GM12878 (cell line): ENCODE data around the gene TTC9B. TPM values are rescaled to one million over a fixed set of nuclear protein-coding genes. Genes with fewer than 3 reads are reported as not detected.

Experiments
- ATAC-seq: fragments of 200-7000 bp; cut with Tn5 transposase; 3 replicates; pipeline ENCODE4 v1.9.1; 2020; ENCODE audit warnings: mild to moderate bottlenecking, moderate library complexity
- BruUV-seq: library from RNA; stranded (reverse); fragments of 400-500 nt; replicated peaks from 2 replicates; lab custom pipeline; 2021; lab: Mats Ljungman, UMichigan
- CTCF ChIA-PET: fragments of 300-600 bp; sonication (Branson Sonifier 250); formaldehyde crosslinking; extraction: SDS; loops from one replicate; lab custom pipeline; 2021; ENCODE audit warnings: inconsistent platforms; lab: Yijun Ruan, JAX
- POLR2A ChIA-PET: fragments of 350-600 bp; formaldehyde crosslinking; extraction: SDS; loops from one replicate; lab custom pipeline; 2021; ENCODE audit warnings: inconsistent platforms; lab: Charles Lee
- RAD21 ChIA-PET: fragments of 300-600 bp; sonication (Branson Sonifier 250); formaldehyde crosslinking; loops from one replicate; lab custom pipeline; 2023; ENCODE audit warnings: antibody characterized with exemption; ENCODE audit not compliant: unreplicated experiment; lab: Charles Lee
- SMC1A ChIA-PET: fragments of 300-600 bp; sonication (Branson Sonifier 250); formaldehyde crosslinking; loops from one replicate; lab custom pipeline; 2023; ENCODE audit not compliant: unreplicated experiment, uncharacterized antibody; lab: Charles Lee
- DNase-seq: peaks from one replicate; pipeline ENCODE4 v3.0.0-alpha.2; 2011; ENCODE audit warnings: low read depth, low spot score
- FAIRE-seq: peaks from 3 replicates; lab custom pipeline; 2011; peaks lifted over from hg19 to GRCh38; lab: Jason Lieb, UNC
- H2AFZ ChIP-seq: 2 replicates; pipeline ENCODE4 v1.6.0; 2011; ENCODE audit warnings: low read depth, low read length, control low read depth; ENCODE audit not compliant: control insufficient read depth
- H3K27ac ChIP-seq: 2 replicates; pipeline ENCODE4 v1.5.1; 2011; ENCODE audit warnings: control low read depth; ENCODE audit not compliant: control insufficient read depth, insufficient read depth
- H3K27me3 ChIP-seq, 2 experiments: replicated peaks in 1 of 2; 2 replicates each; pipeline versions ENCODE4 v1.6.0 to v1.6.1; 2011; ENCODE audit warnings: low read length in 1 of 2; ENCODE audit not compliant: control insufficient read depth in 2 of 2, insufficient read depth in 2 of 2
- H3K36me3 ChIP-seq, 2 experiments: 2 replicates each; pipeline ENCODE4 v1.5.1; 2011; ENCODE audit warnings: low read length in 1 of 2; ENCODE audit not compliant: control insufficient read depth in 2 of 2, insufficient read depth in 2 of 2
- H3K4me1 ChIP-seq: 2 replicates; pipeline ENCODE4 v1.6.1; 2011; ENCODE audit warnings: mild to moderate bottlenecking, low read length, moderate library complexity, mixed read lengths; ENCODE audit not compliant: control insufficient read depth, insufficient read depth
- H3K4me2 ChIP-seq: 2 replicates; pipeline ENCODE4 v1.6.0; 2011; ENCODE audit warnings: control low read depth; ENCODE audit not compliant: control insufficient read depth, insufficient read depth
- H3K4me3 ChIP-seq: fragments of 200-600 bp; sonication (generic); 2 replicates; pipeline ENCODE4 v1.5.1; 2016
- H3K79me2 ChIP-seq: 2 replicates; pipeline ENCODE4 v1.6.0; 2011; ENCODE audit warnings: low read length; ENCODE audit not compliant: control insufficient read depth, insufficient read depth
- H3K9ac ChIP-seq: 2 replicates; pipeline ENCODE4 v1.8.0; 2011; ENCODE audit warnings: low read length, control low read depth, mixed read lengths; ENCODE audit not compliant: control insufficient read depth, insufficient read depth
- H3K9me3 ChIP-seq: replicated peaks from 3 replicates; pipeline ENCODE4 v1.5.1; 2011; ENCODE audit warnings: mild to moderate bottlenecking, low read length; ENCODE audit not compliant: control insufficient read depth, insufficient read depth
- H4K20me1 ChIP-seq: 2 replicates; pipeline ENCODE4 v1.6.0; 2011; ENCODE audit not compliant: control insufficient read depth, insufficient read depth
- CHD2 ChIP-seq: IDR thresholded peaks from 2 replicates; pipeline ENCODE4 v1.6.1; 2011; ENCODE audit warnings: low read depth, low read length, improper control_type of control experiment, borderline replicate concordance
- IKZF1 ChIP-seq: fragments of 450-650 bp; conservative IDR thresholded peaks from 2 replicates; pipeline ENCODE4 v1.6.1; 2017; ENCODE audit warnings: antibody characterized with exemption, mild to moderate bottlenecking
- MYC ChIP-seq: IDR thresholded peaks from 2 replicates; pipeline ENCODE4 v1.6.1; 2011; ENCODE audit warnings: mild to moderate bottlenecking, low read length, moderate library complexity, inconsistent platforms; ENCODE audit not compliant: insufficient read depth, insufficient replicate concordance, insufficient read length, severe bottlenecking
- STAT1 ChIP-seq: fragments of 450-650 bp; conservative IDR thresholded peaks from 2 replicates; pipeline ENCODE4 v1.6.1; 2014; ENCODE audit warnings: antibody characterized with exemption, mild to moderate bottlenecking
- WGBS: methylation state at CpG from one replicate; pipeline ENCODE4 v1.1.6; 2016; ENCODE audit warnings: low lambda C conversion rate; ENCODE audit not compliant: insufficient replicate concordance, insufficient coverage; ENCODE audit errors: missing lambda C conversion rate; 5-methylcytosine and 5-hydroxymethylcytosine counted together
- in situ Hi-C: fragments of 300-500 bp; cut with MboI; formaldehyde crosslinking; loops from 9 replicates; pipeline ENCODE4 v1.14.3; 2018; ENCODE audit warnings: mixed read lengths
- intact Hi-C: fragments of 100-400 bp; cut with micrococcal nuclease; formaldehyde crosslinking; loops from one replicate; pipeline ENCODE4 v1.14.2; 2022; ENCODE audit not compliant: unreplicated experiment
- polyA plus RNA-seq, 11 experiments: library from polyadenylated mRNA; depleted of rRNA in 4 of 11; unstranded in 6 of 11; stranded (reverse) in 5 of 11; fragments of >200 nt; fragmentation: Nextera tagmentation in 4 of 11; fragmentation: Illumina TruSeq in 1 of 11; extraction: Ambion mirVana in 4 of 11; extraction: Trizol in 1 of 11; gene quantifications; 1 replicate in 1 of 11; 2 replicates in 10 of 11; pipeline versions ENCODE4 v1.2.1 to v1.2.3, GENCODE V29; 2011 to 2016; ENCODE audit warnings: inconsistent platforms in 2 of 11, missing spikeins in 2 of 11, low read depth in 1 of 11
- total RNA-seq, 4 experiments: library from RNA; depleted of rRNA in 3 of 4; stranded (reverse); fragments of >200 nt in 3 of 4; fragmentation: Illumina TruSeq in 1 of 4; extraction: Trizol in 1 of 4; gene quantifications; 2 replicates each; pipeline versions ENCODE4 v1.2.1 to v1.2.3, GENCODE V29; 2013 to 2021
- TF ChIP-seq, protein P1 (sequence below): fragments of 450-650 bp; formaldehyde crosslinking; IDR thresholded peaks from 2 replicates; pipeline ENCODE4 v1.4.0; 2020; ENCODE audit warnings: mild to moderate bottlenecking, moderate library complexity

TTC9B gene
- total and polyA plus RNA-seq, 10 of the 15 experiments (the other 5 are each of a cell fraction or from before 2014, with no cell fraction given): 0.04 to 0.14 (median 0.10) TPM; not detected in 7

DNA sequence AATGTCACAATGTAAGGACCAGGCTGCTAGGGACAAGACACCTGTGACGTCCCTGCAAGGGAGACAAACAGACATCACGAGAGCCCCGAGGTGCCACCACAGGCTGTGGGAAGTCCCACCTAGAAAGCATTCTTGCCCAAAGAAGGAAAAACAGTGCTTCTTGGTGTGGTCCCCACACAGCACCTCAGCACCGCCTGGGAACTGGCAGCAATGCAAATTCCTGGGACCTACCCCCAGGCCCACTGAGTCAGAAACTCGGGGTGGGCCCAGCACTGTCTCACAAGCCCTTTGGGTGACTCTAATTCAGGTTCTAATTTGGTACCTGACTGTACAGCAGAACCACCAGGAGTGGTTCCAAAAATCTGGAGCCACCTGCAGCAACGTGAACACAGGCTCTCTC, 22.1 kb upstream of the TTC9B start:
- POLR2A ChIA-PET: no interaction called here
- peaks cover 25 to 41% of the 10 kb centered on the region in 2 experiments; a peak in 3 of 4 replicates for H3K36me3 ChIP-seq
- H2AFZ ChIP-seq: no peak overlapping the region
- in situ Hi-C loops (no loop called here), intact Hi-C loops (no loop called here)
- no peak for FAIRE-seq
- H3K9ac ChIP-seq: no peak overlapping the region
- H3K4me3 ChIP-seq: no peak overlapping the region
- no peak overlapping the region for H3K4me2 ChIP-seq
- no peaks in the 10 kb centered on the region for H3K79me2 ChIP-seq
- H3K27ac ChIP-seq: no peak overlapping the region
- RAD21 ChIA-PET: no interaction called here
- TF ChIP-seq CHD2 (no peak), MYC (no peak), STAT1 (no peak), IKZF1 (no peak)
- TF ChIP-seq, protein P1, sequence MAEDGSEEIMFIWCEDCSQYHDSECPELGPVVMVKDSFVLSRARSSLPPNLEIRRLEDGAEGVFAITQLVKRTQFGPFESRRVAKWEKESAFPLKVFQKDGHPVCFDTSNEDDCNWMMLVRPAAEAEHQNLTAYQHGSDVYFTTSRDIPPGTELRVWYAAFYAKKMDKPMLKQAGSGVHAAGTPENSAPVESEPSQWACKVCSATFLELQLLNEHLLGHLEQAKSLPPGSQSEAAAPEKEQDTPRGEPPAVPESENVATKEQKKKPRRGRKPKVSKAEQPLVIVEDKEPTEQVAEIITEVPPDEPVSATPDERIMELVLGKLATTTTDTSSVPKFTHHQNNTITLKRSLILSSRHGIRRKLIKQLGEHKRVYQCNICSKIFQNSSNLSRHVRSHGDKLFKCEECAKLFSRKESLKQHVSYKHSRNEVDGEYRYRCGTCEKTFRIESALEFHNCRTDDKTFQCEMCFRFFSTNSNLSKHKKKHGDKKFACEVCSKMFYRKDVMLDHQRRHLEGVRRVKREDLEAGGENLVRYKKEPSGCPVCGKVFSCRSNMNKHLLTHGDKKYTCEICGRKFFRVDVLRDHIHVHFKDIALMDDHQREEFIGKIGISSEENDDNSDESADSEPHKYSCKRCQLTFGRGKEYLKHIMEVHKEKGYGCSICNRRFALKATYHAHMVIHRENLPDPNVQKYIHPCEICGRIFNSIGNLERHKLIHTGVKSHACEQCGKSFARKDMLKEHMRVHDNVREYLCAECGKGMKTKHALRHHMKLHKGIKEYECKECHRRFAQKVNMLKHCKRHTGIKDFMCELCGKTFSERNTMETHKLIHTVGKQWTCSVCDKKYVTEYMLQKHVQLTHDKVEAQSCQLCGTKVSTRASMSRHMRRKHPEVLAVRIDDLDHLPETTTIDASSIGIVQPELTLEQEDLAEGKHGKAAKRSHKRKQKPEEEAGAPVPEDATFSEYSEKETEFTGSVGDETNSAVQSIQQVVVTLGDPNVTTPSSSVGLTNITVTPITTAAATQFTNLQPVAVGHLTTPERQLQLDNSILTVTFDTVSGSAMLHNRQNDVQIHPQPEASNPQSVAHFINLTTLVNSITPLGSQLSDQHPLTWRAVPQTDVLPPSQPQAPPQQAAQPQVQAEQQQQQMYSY (CRISPR knock-in tag): no peak
- 60% methylated on average over 6 of the region's 6 CpGs for WGBS
- CTCF ChIA-PET: no interaction called here
- BruUV-seq: no TSS peak
- DNase-seq: no peak
- no peaks in the 10 kb centered on the region for H3K27me3 ChIP-seq
- no peak for ATAC-seq
- SMC1A ChIA-PET: no interaction called here
- no peaks in the 10 kb centered on the region for H3K9me3 ChIP-seq
- no peaks in the 10 kb centered on the region for H4K20me1 ChIP-seq
- H3K4me1 ChIP-seq: no peaks in the 10 kb centered on the region
